Activated CD4-positive, alpha-beta T cell treated with anti-CD3 and anti-CD28 coated beads, Interleukin-2, amount 50 U/mL, for 1 hour (primary cell): ENCODE measurements around the gene CRNN.

Experiments
- DNase-seq: peaks from one replicate; pipeline ENCODE4 v3.0.0-alpha.2; 2020

The CRNN gene

GRCh38 chr1:152413909-152414308, at the start of gene CRNN:
CRNN (minus strand) TSS chr1:152414263; CDS start chr1:152412233, 2,030 bp downstream.
- DNase-seq: no peak

GRCh38 chr1:152462636-152463035, 48.6 kb upstream of the CRNN start:
- DNase-seq: no peak

DNA sequence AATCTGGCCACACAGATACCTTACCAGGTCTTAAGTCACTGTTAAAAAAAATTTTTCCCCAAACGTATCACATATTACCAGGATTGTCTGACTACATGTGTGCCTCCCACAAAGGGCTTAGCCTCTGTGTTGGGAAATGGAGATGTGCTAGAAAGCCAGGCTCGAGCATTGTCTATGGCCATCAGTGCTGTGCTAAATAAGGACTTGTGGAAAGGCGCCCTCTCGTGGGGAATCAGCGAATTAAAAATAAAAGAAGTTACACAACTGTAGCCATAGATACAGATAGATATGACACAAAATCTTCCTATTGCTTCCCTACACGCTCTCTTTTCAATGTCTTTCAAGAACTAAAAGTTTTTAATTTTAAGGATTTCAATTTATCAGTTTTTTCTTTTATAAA, 47.5 kb upstream of the CRNN start:
- DNase-seq: peak; percentile 62

DNA sequence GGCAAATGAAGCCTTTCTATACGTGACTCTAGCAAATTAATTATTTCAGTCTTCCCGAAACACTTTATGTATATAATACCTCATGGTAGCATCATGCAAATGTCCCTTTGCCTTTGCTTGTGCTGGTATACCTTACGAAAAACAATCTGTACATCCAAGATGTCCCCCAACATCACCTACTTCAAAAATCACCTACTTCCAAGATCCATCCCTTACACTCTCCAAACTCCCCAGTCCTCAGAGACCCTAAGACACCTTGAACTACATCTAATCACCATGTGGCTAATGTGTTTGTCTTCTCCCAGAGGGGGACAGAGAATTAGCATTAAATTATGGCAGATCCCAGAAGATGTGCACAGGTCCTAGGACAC, 46.5 kb upstream of the CRNN start:
- DNase-seq: no peak

GRCh38 chr1:152459596-152460528, 45.8 kb upstream of the CRNN start:
- DNase-seq: peak; percentile 76

GRCh38 chr1:152458384-152459185, 44.5 kb upstream of the CRNN start:
- DNase-seq: peak; percentile 81

GRCh38 chr1:152457561-152457960, 43.5 kb upstream of the CRNN start:
- no peak for DNase-seq

DNA sequence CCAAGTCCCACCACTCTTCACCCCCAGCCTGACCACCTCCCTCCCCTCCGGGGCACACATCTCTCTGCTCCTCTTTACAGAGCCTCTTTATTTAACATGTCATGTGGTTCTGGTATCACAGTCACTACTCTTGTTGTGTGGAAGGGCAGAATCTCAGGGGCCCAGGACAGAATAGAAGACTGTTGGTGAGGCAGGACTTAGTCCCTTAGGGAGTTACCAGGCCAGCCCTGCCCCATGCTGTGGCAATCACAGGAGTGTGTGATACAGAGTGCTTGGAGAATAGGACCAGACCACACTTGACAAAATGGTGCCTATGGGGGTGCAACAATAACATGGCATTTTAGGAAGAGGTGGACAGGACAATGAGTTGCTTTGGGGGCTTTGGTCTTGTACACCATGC, 43.0 kb upstream of the CRNN start:
- no peak for DNase-seq

DNA sequence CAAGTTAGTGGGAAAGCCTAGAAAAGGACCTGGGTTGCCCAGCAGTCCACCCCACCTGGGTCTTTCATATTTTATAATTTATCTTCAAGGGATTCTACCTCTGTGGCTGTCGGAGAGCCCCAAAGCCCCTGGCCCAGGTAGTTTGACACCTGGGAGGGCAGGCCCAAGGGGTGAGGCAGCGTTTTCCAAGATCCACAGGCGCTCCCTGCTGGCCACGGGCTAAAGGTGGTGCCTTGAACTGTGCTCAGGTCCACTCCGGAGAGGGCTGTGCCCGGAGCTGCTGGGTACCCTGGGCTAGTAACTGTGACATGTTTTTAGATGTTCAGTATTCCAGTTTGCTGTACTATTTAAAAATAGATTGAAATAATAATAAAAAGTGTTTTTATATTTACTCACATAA, 37.2 kb upstream of the CRNN start:
- no peak for DNase-seq

- DNase-seq: no peak
Observed at GRCh38 chr1:152449661-152450060, 35.6 kb upstream of the CRNN start.

DNA sequence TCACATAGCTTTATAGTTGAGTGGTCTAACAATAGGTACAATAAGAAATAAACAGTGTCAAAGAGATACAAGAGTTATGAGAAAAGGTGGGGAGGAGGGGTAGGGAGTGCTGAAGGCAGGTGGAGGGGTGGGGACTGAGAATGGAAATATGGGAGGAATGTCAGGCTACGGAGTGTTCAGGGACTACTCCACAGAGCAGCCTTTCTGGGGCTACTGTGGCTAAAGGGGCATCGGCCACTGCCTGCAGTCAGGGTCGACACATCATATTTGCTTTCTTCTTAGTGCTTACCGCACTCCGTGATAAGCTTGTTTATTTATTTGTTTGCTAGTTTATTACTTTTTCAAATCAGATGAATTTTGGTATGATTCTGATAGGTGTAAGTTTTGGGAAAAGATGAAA, 34.4 kb upstream of the CRNN start:
- DNase-seq: no peak

DNA sequence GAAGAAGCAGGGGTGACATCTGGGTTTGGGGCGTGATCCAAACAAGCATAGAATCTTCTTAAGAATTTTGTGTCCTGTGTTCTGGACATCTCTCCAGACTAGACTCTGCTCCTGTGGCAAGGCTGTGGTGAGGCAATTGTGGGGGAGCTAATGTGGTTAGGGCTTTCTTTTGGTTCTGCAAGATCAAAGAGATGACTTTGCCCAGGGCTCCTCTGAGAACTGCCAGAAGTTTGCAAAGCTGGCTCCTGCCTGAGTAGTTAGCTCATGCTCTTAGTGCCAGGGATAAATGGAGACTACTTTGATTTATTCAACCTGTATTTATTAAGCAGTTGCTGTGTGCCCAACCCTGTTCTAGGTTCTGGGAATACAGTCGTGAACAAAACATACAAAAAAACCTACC, 34.0 kb upstream of the CRNN start:
- no peak for DNase-seq

- DNase-seq: no peak
Observed at GRCh38 chr1:152447484-152447883, 33.4 kb upstream of the CRNN start.

- no peak for DNase-seq
Observed at GRCh38 chr1:152444045-152444444, 30.0 kb upstream of the CRNN start.

- DNase-seq: no peak
Observed at GRCh38 chr1:152442765-152443164, 28.7 kb upstream of the CRNN start.

DNA sequence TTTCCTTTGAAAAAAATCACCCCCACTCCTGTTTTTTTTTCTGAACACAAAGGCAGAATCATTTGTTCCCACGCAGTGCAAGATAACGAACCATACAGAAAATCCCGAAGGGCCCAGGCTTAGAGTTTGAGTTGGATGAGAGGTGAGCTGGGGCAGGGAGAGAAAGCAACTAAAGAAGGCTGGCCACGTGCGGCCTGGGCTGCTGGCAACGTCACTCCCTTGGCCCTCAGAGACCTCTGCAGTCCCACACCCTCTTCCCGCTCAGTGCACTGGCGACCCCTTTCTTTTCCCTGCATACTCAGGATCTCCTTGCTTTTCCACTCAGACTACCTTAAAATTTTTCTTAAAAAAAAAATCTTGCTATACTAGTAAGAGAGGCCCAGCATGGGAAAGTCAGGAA, 28.2 kb upstream of the CRNN start:
- no peak for DNase-seq

DNA sequence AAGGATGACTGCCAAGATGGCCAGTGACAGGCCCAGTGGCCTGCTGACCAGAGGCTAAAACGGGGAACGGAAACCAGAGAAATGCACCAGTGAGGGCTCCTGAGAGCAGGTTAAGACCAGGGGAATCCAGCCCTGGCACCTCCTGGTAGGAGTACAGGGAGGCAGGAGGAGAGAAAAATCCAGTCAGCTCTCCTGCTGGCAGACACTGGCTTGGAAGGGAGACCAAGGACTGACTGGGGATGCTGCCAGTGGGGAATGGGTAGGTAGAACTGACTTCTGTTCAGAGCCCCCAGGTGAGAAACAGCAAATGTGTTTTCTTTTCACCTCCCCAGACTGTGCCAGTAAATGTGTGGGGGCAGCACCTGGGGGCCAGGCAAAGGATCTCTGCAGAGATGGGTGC, 27.7 kb upstream of the CRNN start:
- DNase-seq: no peak

GRCh38 chr1:152440635-152441471, 26.8 kb upstream of the CRNN start:
- peak; percentile 63 for DNase-seq

GRCh38 chr1:152436593-152437496, 22.8 kb upstream of the CRNN start:
- no peak for DNase-seq

- DNase-seq: no peak
Observed at GRCh38 chr1:152427458-152427857, 13.4 kb upstream of the CRNN start.

DNA sequence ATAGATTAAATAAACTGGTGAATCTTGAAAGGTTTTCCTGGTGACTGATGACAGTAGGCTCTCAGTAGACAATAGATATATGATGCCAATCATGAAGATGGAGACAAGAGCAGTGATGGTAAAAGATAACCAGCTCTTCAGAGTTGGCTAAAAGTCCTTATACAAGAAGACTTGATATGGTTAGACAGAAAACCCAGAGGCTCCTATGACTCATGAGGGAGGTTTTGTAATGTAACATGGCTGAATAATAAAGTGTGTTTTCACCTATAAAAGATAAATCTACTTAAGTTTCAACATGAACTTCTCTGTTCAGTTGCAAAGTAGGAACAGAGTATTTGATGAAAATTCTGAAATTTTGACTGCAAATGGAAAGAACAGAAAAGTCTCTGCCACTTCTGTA, 12.7 kb upstream of the CRNN start:
- no peak for DNase-seq

GRCh38 chr1:152419917-152420316, 5.9 kb upstream of the CRNN start:
- DNase-seq: no peak
